Measurements from ENCODE around the gene SPSB2. TPM values are rescaled to one million over a fixed set of nuclear protein-coding genes. Genes with fewer than 3 reads are reported as not detected.
"Not testable (repeated sequence)": the region's sequence is repeated elsewhere in the genome, so short reads cannot be mapped to it uniquely, and the experiment has no call there.

The SPSB2 gene
- polyA plus RNA-seq, 1 of the 3 experiments (the other 2 are of a cell fraction): 16.9 TPM

- WGBS (ENCODE audit: low lambda C conversion rate): 96% methylated on average over 5 of the region's 5 CpGs
- Histone ChIP-seq H2AFZ (ENCODE audit: low read depth) (no peak overlapping the region), H3K4me2 (no peak overlapping the region), H3K4me3 (ENCODE audit: low read depth in 2 of 2, low read length in 1 of 2) (no peak overlapping the region), H3K79me2 (ENCODE audit: insufficient read depth) (no peaks in the 10 kb centered on the region), H3K36me3 (replicated peaks in 1 of 2; ENCODE audit: control insufficient read depth in 1 of 2, insufficient read depth in 2 of 2, low read length in 1 of 2) (peaks cover 4 to 5% of the 10 kb centered on the region in 2 experiments), H3K9ac (no peak overlapping the region), H3K9me3 (no peaks in the 10 kb centered on the region), H3K27me3 (ENCODE audit: insufficient read depth) (no peaks in the 10 kb centered on the region), H3K27ac (ENCODE audit: low read depth in 2 of 2, low read length in 1 of 2) (no peak overlapping the region), H3K9me2 (no peaks in the 10 kb centered on the region), H3K4me1 (ENCODE audit: control insufficient read depth in 1 of 2, insufficient read depth in 2 of 2, low read depth in 1 of 2, low read length in 1 of 2) (no peaks in the 10 kb centered on the region), H4K20me1 (ENCODE audit: insufficient read depth) (no peaks in the 10 kb centered on the region), H3F3A (replicated peaks; ENCODE audit: insufficient read depth) (peaks cover 3% of the 10 kb centered on the region)
- ChIA-PET CTCF (interaction anchor here (2.7 to 5.2 kb wide), 3 partner anchors 8 to 14 kb away, joined by 14 to 56 read pairs (median 25); partner anchors contain the start of gene SPSB2), POLR2A (no interaction called here)
- TF ChIP-seq RFX5 (IDR thresholded peaks at IDR 0.05; ENCODE audit: low read length) (no peak), ZBTB33 (IDR thresholded peaks at IDR 0.05; ENCODE audit: borderline replicate concordance, low read depth) (no peak), NFIC (IDR thresholded peaks at IDR 0.05; ENCODE audit: borderline replicate concordance) (no peak), CTCF (IDR thresholded peaks at IDR 0.05) (no peak), MAX (IDR thresholded peaks at IDR 0.05; ENCODE audit: low read depth) (no peak), RAD21 (IDR thresholded peaks at IDR 0.05; ENCODE audit: low read length) (no peak), CHD2 (IDR thresholded peaks at IDR 0.05; ENCODE audit: low read length, partially characterized antibody) (no peak), RXRA (IDR thresholded peaks at IDR 0.05; ENCODE audit: borderline replicate concordance, low read depth) (no peak), USF1 (IDR thresholded peaks at IDR 0.05; ENCODE audit: borderline replicate concordance, low read depth) (no peak), SMC3 (IDR thresholded peaks at IDR 0.05; ENCODE audit: low read depth, low read length) (no peak), FOSL2 (IDR thresholded peaks at IDR 0.05; ENCODE audit: borderline replicate concordance, low read depth) (no peak)
- DNase-seq: no peak
Measured at GRCh38 chr12:6883252-6883651, 10.1 kb upstream of the SPSB2 start.

GRCh38 chr12:6879824-6880223 lies 6.7 kb upstream of the SPSB2 start:
- H3K36me3 ChIP-seq (replicated peaks in 1 of 2; ENCODE audit: control insufficient read depth in 1 of 2, insufficient read depth in 2 of 2, low read length in 1 of 2); H3K27ac ChIP-seq (ENCODE audit: low read depth in 2 of 2, low read length in 1 of 2); H3K4me1 ChIP-seq (ENCODE audit: control insufficient read depth in 1 of 2, insufficient read depth in 2 of 2, low read depth in 1 of 2, low read length in 1 of 2); H2AFZ ChIP-seq (ENCODE audit: low read depth); H4K20me1 ChIP-seq (ENCODE audit: insufficient read depth); DNase-seq; H3F3A ChIP-seq (replicated peaks; ENCODE audit: insufficient read depth); H3K9ac ChIP-seq; H3K9me2 ChIP-seq; H3K4me2 ChIP-seq; H3K27me3 ChIP-seq (ENCODE audit: insufficient read depth); H3K4me3 ChIP-seq (ENCODE audit: low read depth in 2 of 2, low read length in 1 of 2); H3K9me3 ChIP-seq; POLR2A ChIA-PET: not testable (repeated sequence)
- CTCF ChIA-PET: interaction anchor here (1.0 to 2.5 kb wide), 2 partner anchors 11 to 34 kb away, joined by 3 to 9 read pairs; no protein-coding TSS in a partner anchor
- 96% methylated on average over 11 of the region's 11 CpGs for WGBS (ENCODE audit: low lambda C conversion rate)
- H3K79me2 ChIP-seq (ENCODE audit: insufficient read depth): peaks cover 12% of the 10 kb centered on the region; the same call in 1 of the 2 replicates

GRCh38 chr12:6874015-6874368 lies 889 bp upstream of the SPSB2 start:
- DNase-seq; H3K27me3 ChIP-seq (ENCODE audit: insufficient read depth); H3K9me2 ChIP-seq; H3K9me3 ChIP-seq: not testable (repeated sequence)
- Histone ChIP-seq H3K79me2 (ENCODE audit: insufficient read depth) (peaks cover 57% of the 10 kb centered on the region), H2AFZ (ENCODE audit: low read depth) (peak overlapping the region; percentile 42), H3K4me2 (peak overlapping the region; percentile 100), H3K9ac (peak overlapping the region; percentile 89), H3K4me1 (ENCODE audit: control insufficient read depth in 1 of 2, insufficient read depth in 2 of 2, low read depth in 1 of 2, low read length in 1 of 2) (peaks cover 29 to 32% of the 10 kb centered on the region in 2 experiments), H3K27ac (ENCODE audit: low read depth in 2 of 2, low read length in 1 of 2) (peak overlapping the region; percentile 69 to 73), H4K20me1 (ENCODE audit: insufficient read depth) (peaks cover 33% of the 10 kb centered on the region), H3F3A (replicated peaks; ENCODE audit: insufficient read depth) (peaks cover 35% of the 10 kb centered on the region), H3K4me3 (ENCODE audit: low read depth in 2 of 2, low read length in 1 of 2) (peak overlapping the region; percentile 64 to 91), H3K36me3 (replicated peaks in 1 of 2; ENCODE audit: control insufficient read depth in 1 of 2, insufficient read depth in 2 of 2, low read length in 1 of 2) (peaks cover 19 to 26% of the 10 kb centered on the region in 2 experiments)
- CTCF ChIA-PET: interaction anchor here (1.2 to 7.5 kb wide), 6 partner anchors 9 to 65 kb away, joined by 3 to 85 read pairs (median 33); partner anchors contain the start of genes LRRC23 and P3H3
- POLR2A ChIA-PET: interaction anchor here (1.2 to 4.0 kb wide), 4 partner anchors 11 to 108 kb away, joined by 3 to 45 read pairs (median 16); partner anchors contain the start of genes CDCA3, PTMS and USP5
- WGBS (ENCODE audit: low lambda C conversion rate): 65% methylated on average over 9 of the region's 9 CpGs

Measured in SK-N-SH (cell line).